ENCODE results near the gene NBPF3.

- no peak for TF ChIP-seq CTCF (IDR thresholded peaks at IDR 0.05; ENCODE audit: low read depth, low read length, missing input control)
- no peak for TF ChIP-seq REST (IDR thresholded peaks at IDR 0.05)
- TF ChIP-seq RAD21 (IDR thresholded peaks at IDR 0.05): no peak
Measured at GRCh38 chr1:21509351-21510112, 69.6 kb downstream of the NBPF3 start, which contains the start of gene ALPL.
